A673 (cell line): Measurements from ENCODE around the gene TMEM203. TPM values are rescaled to one million over a fixed set of nuclear protein-coding genes. Genes with fewer than 3 reads are reported as not detected.

ENCODE experiments used
- BruUV-seq: library from RNA; stranded (reverse); fragments of 400-500 nt; replicated peaks from 2 replicates; lab custom pipeline; 2021; lab: Mats Ljungman, UMichigan
- CTCF ChIA-PET: fragments of 300-600 bp; sonication (Branson Sonifier 250); formaldehyde crosslinking; loops from one replicate; lab custom pipeline; 2022; ENCODE audit warnings: antibody characterized with exemption; lab: Charles Lee
- POLR2A ChIA-PET: fragments of 300-600 bp; sonication (Branson Sonifier 250); formaldehyde crosslinking; loops from one replicate; lab custom pipeline; 2022; ENCODE audit warnings: antibody characterized with exemption; ENCODE audit not compliant: low non-redundant PET; lab: Charles Lee
- DNase-seq: peaks from one replicate; pipeline ENCODE4 v3.0.0-alpha.2; 2015; ENCODE audit warnings: low spot score
- H3K27ac ChIP-seq: fragments of 200-600 bp; sonication (generic); 2 replicates; pipeline ENCODE4 v1.5.1; 2016; ENCODE audit warnings: mixed run types, low read depth, mild to moderate bottlenecking, mixed read lengths, antibody characterized with exemption, low read length; ENCODE audit not compliant: poor library complexity, severe bottlenecking
- H3K27me3 ChIP-seq: fragments of 200-600 bp; sonication (generic); replicated peaks from 2 replicates; pipeline ENCODE4 v1.6.1; 2017; ENCODE audit warnings: mixed run types, low read depth, mild to moderate bottlenecking, mixed read lengths, antibody characterized with exemption, low read length; ENCODE audit not compliant: insufficient read depth, poor library complexity
- H3K36me3 ChIP-seq: fragments of 200-600 bp; sonication (generic); 2 replicates; pipeline ENCODE4 v1.6.1; 2016; ENCODE audit warnings: mixed run types, mild to moderate bottlenecking, mixed read lengths, antibody characterized with exemption, low read length; ENCODE audit not compliant: insufficient read depth, poor library complexity, severe bottlenecking
- H3K4me1 ChIP-seq: fragments of 200-600 bp; sonication (generic); 2 replicates; pipeline ENCODE4 v1.6.1; 2017; ENCODE audit warnings: mixed run types, mild to moderate bottlenecking, mixed read lengths, antibody characterized with exemption, low read length; ENCODE audit not compliant: insufficient read depth, poor library complexity, severe bottlenecking
- H3K4me3 ChIP-seq: fragments of 200-600 bp; sonication (generic); 2 replicates; pipeline ENCODE4 v1.5.1; 2016; ENCODE audit warnings: low read depth, mixed run types, mild to moderate bottlenecking, mixed read lengths, low read length; ENCODE audit not compliant: poor library complexity, severe bottlenecking
- H3K9me3 ChIP-seq: fragments of 200-600 bp; sonication (generic); 2 replicates; pipeline ENCODE4 v1.6.1; 2016; ENCODE audit warnings: mixed run types, low read depth, mild to moderate bottlenecking, mixed read lengths, antibody characterized with exemption, low read length; ENCODE audit not compliant: poor library complexity, severe bottlenecking
- CTCF ChIP-seq: fragments of 300-800, 200-600 bp; sonication (generic); conservative IDR thresholded peaks from 2 replicates; pipeline ENCODE4 v1.5.1; 2017; ENCODE audit warnings: low read depth, mild to moderate bottlenecking, antibody characterized with exemption, low read length, moderate library complexity, mixed read lengths
- EZH2 ChIP-seq: fragments of 200-600 bp; sonication (generic); IDR thresholded peaks from 2 replicates; pipeline ENCODE4 v1.6.1; 2017; ENCODE audit warnings: borderline replicate concordance, low read depth, mild to moderate bottlenecking, mixed read lengths, antibody characterized with exemption, low read length; ENCODE audit not compliant: poor library complexity, severe bottlenecking
- intact Hi-C: fragments of 100-400 bp; cut with micrococcal nuclease; formaldehyde crosslinking; loops from one replicate; pipeline ENCODE4 v1.10.0; 2022; ENCODE audit not compliant: unreplicated experiment
- total RNA-seq: library from RNA; stranded (reverse); gene quantifications from 2 replicates; pipeline ENCODE4 v1.2.3, GENCODE V29; 2021

Gene TMEM203
- total RNA-seq, 1 experiment from 2014 or later = 37.5 TPM

GRCh38 chr9:137163365-137163715, 42.1 kb downstream of the TMEM203 start:
- Histone ChIP-seq H3K36me3 (no peaks in the 10 kb centered on the region), H3K27me3 (peaks cover 94% of the 10 kb centered on the region), H3K27ac (no peak overlapping the region), H3K4me1 (peaks cover 15% of the 10 kb centered on the region), H3K4me3 (peak overlapping the region; percentile 36), H3K9me3 (no peaks in the 10 kb centered on the region)
- POLR2A ChIA-PET = no interaction called here
- TF ChIP-seq EZH2 (no peak), CTCF (no peak)
- CTCF ChIA-PET = interaction anchor here (1.2 kb wide), 1 partner anchor 95 kb away, joined by 10 read pairs; no protein-coding TSS in a partner anchor
- intact Hi-C loops = no loop called here
- no TSS peak for BruUV-seq
- peak; percentile 76 for DNase-seq

GRCh38 chr9:137162505-137163364, 42.7 kb downstream of the TMEM203 start:
- intact Hi-C loops = no loop called here
- POLR2A ChIA-PET = no interaction called here
- H3K27ac ChIP-seq = no peak overlapping the region
- H3K4me3 ChIP-seq = peak overlapping the region; percentile 36
- peaks cover 15% of the 10 kb centered on the region for H3K4me1 ChIP-seq
- peaks cover 89% of the 10 kb centered on the region for H3K27me3 ChIP-seq
- no TSS peak for BruUV-seq
- TF ChIP-seq EZH2 (peak; percentile 76), CTCF (0 out of 2 replicates have a peak, but pooled peaks have one; percentile 14)
- peak; percentile 62 for DNase-seq
- no peaks in the 10 kb centered on the region for H3K9me3 ChIP-seq
- CTCF ChIA-PET = interaction anchor here (0.7 to 1.2 kb wide), 2 partner anchors 54 to 95 kb away, joined by 8 to 10 read pairs; a partner anchor contains a TSS
- no peaks in the 10 kb centered on the region for H3K36me3 ChIP-seq

- DNase-seq = peak; percentile 54
- ChIA-PET POLR2A (no interaction called here), CTCF (interaction anchor here (0.7 to 1.2 kb wide), 2 partner anchors 55 to 94 kb away, joined by 8 to 10 read pairs; a partner anchor contains a TSS)
Measured at GRCh38 chr9:137161558-137162486, 43.6 kb downstream of the TMEM203 start.

More at GRCh38 chr9:137161558-137162486, 43.6 kb downstream of the TMEM203 start:
- no TSS peak for BruUV-seq
- no peak overlapping the region for H3K27ac ChIP-seq
- H3K9me3 ChIP-seq = no peaks in the 10 kb centered on the region
- peaks cover 80% of the 10 kb centered on the region for H3K27me3 ChIP-seq
- no peak for TF ChIP-seq EZH2
- H3K4me1 ChIP-seq = peaks cover 20% of the 10 kb centered on the region
- intact Hi-C loops = no loop called here
- H3K4me3 ChIP-seq = peak overlapping the region; percentile 36
- H3K36me3 ChIP-seq = no peaks in the 10 kb centered on the region
